Measurements from ENCODE around the gene GYS2. TPM values are rescaled to one million over a fixed set of nuclear protein-coding genes. Genes with fewer than 3 reads are reported as not detected.

Gene GYS2
- polyA plus RNA-seq, 1 experiment, result not detected

- DNase-seq (ENCODE audit: low read depth, low spot score), result no peak
- CTCF ChIA-PET, result no interaction called here
- Histone ChIP-seq H3K27ac (ENCODE audit: low read depth, low read length) (no peak overlapping the region), H3K27me3 (ENCODE audit: control insufficient read depth, insufficient read depth, low read length) (no peaks in the 10 kb centered on the region), H3K4me3 (ENCODE audit: low read depth, low read length) (no peak overlapping the region), H3K9me3 (ENCODE audit: control insufficient read depth, insufficient read depth, low read length) (no peaks in the 10 kb centered on the region)
- no peak for TF ChIP-seq CTCF (IDR thresholded peaks at IDR 0.05; ENCODE audit: low read depth, low read length)
- POLR2A ChIA-PET, result no interaction called here
These were observed 27.1 kb downstream of the GYS2 start for GRCh38 chr12:21577516-21577915.

- no peaks in the 10 kb centered on the region for H3K27me3 ChIP-seq (ENCODE audit: control insufficient read depth, insufficient read depth, low read length)
- H3K4me3 ChIP-seq (ENCODE audit: low read depth, low read length), result no peak overlapping the region
- no peaks in the 10 kb centered on the region for H3K9me3 ChIP-seq (ENCODE audit: control insufficient read depth, insufficient read depth, low read length)
- no peak overlapping the region for H3K27ac ChIP-seq (ENCODE audit: low read depth, low read length)
- ChIA-PET POLR2A (no interaction called here), CTCF (interaction anchor here (1.5 kb wide), 1 partner anchor 105 kb away, joined by 3 read pairs; no protein-coding TSS in a partner anchor)
- no peak for DNase-seq (ENCODE audit: low read depth, low spot score)
- no peak for TF ChIP-seq CTCF (IDR thresholded peaks at IDR 0.05; ENCODE audit: low read depth, low read length)
These were observed 28.2 kb downstream of the GYS2 start for GRCh38 chr12:21576431-21576830.

GRCh38 chr12:21573733-21574358 lies 30.8 kb downstream of the GYS2 start:
- Histone ChIP-seq H3K9me3 (ENCODE audit: control insufficient read depth, insufficient read depth, low read length) (no peaks in the 10 kb centered on the region), H3K27me3 (ENCODE audit: control insufficient read depth, insufficient read depth, low read length) (no peaks in the 10 kb centered on the region), H3K27ac (ENCODE audit: low read depth, low read length) (no peak overlapping the region), H3K4me3 (ENCODE audit: low read depth, low read length) (no peak overlapping the region)
- no peak for TF ChIP-seq CTCF (IDR thresholded peaks at IDR 0.05; ENCODE audit: low read depth, low read length)
- no peak for DNase-seq (ENCODE audit: low read depth, low spot score)
- ChIA-PET CTCF (interaction anchor here (1.0 kb wide), 1 partner anchor 107 kb away, joined by 3 read pairs; no protein-coding TSS in a partner anchor), POLR2A (no interaction called here)

GRCh38 chr12:21571046-21571445 lies 33.6 kb downstream of the GYS2 start:
- no peak for TF ChIP-seq CTCF (IDR thresholded peaks at IDR 0.05; ENCODE audit: low read depth, low read length)
- no peaks in the 10 kb centered on the region for H3K9me3 ChIP-seq (ENCODE audit: control insufficient read depth, insufficient read depth, low read length)
- H3K27me3 ChIP-seq (ENCODE audit: control insufficient read depth, insufficient read depth, low read length), result no peaks in the 10 kb centered on the region
- ChIA-PET POLR2A (no interaction called here), CTCF (interaction anchor here (0.7 kb wide), 1 partner anchor 141 kb away, joined by 4 read pairs; no protein-coding TSS in a partner anchor)
- H3K27ac ChIP-seq (ENCODE audit: low read depth, low read length), result no peak overlapping the region
- H3K4me3 ChIP-seq (ENCODE audit: low read depth, low read length), result no peak overlapping the region
- no peak for DNase-seq (ENCODE audit: low read depth, low spot score)

GRCh38 chr12:21568115-21568514 lies 36.5 kb downstream of the GYS2 start:
- TF ChIP-seq CTCF (IDR thresholded peaks at IDR 0.05; ENCODE audit: low read depth, low read length), result no peak
- ChIA-PET POLR2A (no interaction called here), CTCF (interaction anchor here (0.8 kb wide), 1 partner anchor 112 kb away, joined by 3 read pairs; no protein-coding TSS in a partner anchor)
- H3K9me3 ChIP-seq (ENCODE audit: control insufficient read depth, insufficient read depth, low read length), result no peaks in the 10 kb centered on the region
- no peak overlapping the region for H3K4me3 ChIP-seq (ENCODE audit: low read depth, low read length)
- H3K27me3 ChIP-seq (ENCODE audit: control insufficient read depth, insufficient read depth, low read length), result no peaks in the 10 kb centered on the region
- DNase-seq (ENCODE audit: low read depth, low spot score), result no peak
- no peak overlapping the region for H3K27ac ChIP-seq (ENCODE audit: low read depth, low read length)
